Stimulated activated CD8-positive, alpha-beta memory T cell treated with anti-CD3 and anti-CD28 coated beads, Interleukin-4, amount 100 ng/mL, for 4 hours (primary cell): ENCODE results near the gene ASB18.

Source experiments
- DNase-seq, 2 donors: peaks; one replicate each; pipeline ENCODE4 v3.0.0-alpha.2; 2020; ENCODE audit warnings: low read depth in 2 of 2, low spot score in 1 of 2

ASB18 gene

GRCh38 chr2:236176417-236176816 is 87.8 kb downstream of the ASB18 start:
- DNase-seq: no peak

- no peak for DNase-seq
Measured at GRCh38 chr2:236175548-236176150, 88.6 kb downstream of the ASB18 start.

- DNase-seq: no peak
Measured at GRCh38 chr2:236173729-236174607, 90.2 kb downstream of the ASB18 start.

GRCh38 chr2:236173036-236173728 is 91.0 kb downstream of the ASB18 start:
- no peak for DNase-seq

GRCh38 chr2:236172255-236173035 is 91.8 kb downstream of the ASB18 start:
- no peak for DNase-seq

- DNase-seq: no peak
Measured at GRCh38 chr2:236171680-236172254, 92.4 kb downstream of the ASB18 start.

DNA sequence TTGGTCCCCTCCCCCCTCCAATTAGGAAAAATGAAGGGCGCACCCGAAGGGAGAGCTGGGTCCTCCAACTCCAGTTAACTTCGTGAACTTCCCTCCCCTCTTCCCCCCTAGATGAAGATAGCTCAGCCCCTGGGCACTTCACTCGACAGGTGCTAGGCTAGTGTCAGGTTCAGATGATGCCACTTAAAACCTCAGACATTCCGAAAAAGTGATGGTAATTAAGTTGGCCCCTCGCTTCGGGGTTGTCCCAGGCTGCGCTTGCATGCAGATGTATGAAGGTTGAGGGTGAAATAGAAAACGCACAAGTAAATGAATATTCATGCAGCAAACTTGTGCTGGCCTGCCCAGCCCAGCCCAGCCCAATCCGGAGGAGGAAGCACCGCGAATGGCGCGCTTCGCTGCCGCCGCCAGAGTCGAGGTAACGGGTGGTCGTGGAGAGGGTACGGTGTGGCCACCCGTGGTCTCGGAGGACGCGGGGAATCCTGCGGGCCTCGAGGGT is 93.0 kb downstream of the ASB18 start:
- no peak for DNase-seq

- DNase-seq: no peak
Measured at GRCh38 chr2:236170590-236171165, 93.5 kb downstream of the ASB18 start.

GRCh38 chr2:236169741-236170589 is 94.2 kb downstream of the ASB18 start:
- no peak for DNase-seq

DNA sequence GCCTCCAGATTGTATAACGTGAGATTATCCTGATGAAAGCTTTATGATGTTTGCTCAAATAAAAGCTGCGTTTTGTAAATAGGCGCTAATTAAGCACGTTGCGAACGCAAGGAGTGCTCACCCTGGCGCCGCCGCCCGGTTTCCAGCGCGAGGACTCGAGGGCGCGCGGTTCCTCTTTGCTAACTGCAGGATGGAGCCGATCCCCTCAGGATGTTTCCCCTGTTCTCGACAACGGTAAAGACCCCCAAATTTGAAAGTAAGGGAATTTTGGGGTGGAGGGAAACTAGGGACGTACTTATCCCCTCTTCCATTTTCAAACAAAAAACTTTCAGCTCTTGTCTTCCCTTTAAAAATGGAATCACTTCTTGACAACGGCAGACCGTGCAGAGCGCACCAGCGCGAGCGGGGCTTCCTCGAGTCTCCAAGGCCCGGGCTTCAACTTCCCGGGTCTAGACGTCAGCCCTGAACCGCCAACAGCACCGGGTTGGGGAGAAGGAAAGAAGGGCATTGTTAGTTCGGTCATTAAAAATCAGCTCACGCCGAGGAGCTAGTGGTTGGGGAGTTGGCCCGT is 95.0 kb downstream of the ASB18 start:
- no peak for DNase-seq

GRCh38 chr2:236168110-236169080 is 95.8 kb downstream of the ASB18 start, which contains the start of gene GBX2:
TSS of gene GBX2 (minus strand) at chr2:236168386. CDS start at chr2:236167971, 415 bp downstream.
- no peak for DNase-seq

DNA sequence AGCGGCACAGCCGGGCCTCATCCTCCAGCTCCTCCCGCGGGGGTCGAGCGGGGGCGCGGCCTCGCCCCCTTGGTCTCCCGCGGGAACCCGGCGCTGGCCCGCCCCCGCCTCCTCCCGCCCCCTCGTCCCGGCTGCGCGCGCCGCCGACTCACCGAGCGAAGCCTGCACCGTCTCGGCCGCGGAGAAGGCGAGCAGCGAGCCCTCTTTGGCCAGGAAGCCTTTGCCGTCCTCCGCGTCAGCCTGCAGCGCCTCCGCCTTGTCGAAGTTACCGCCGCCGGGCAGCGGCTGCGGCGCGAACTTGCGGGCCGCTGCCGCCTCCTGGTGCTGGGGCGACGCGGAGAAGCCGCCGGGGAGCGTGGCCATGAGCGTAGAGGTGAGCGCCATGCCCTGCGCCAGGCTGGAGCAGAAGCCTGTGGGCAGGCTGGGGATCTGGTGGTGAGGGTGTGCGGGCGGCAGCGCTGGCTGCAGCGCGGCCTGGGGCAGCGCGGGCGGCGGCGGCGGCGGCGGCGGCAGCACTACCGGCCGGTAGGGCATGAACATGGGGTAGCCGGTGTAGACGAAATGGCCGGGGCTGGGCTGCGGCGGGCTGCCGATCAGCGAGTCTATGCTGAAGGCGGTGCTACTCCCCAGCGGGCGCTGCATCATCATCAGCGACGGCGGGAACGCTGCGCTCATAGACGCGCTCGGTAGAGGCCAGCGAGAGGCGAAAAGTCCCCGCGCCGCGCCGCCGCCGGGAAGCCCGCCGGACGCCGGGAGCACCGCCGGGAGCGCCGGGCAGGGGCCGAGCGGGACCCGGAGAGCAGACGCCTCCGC is 96.7 kb downstream of the ASB18 start:
- DNase-seq: no peak

- DNase-seq: no peak
Measured at GRCh38 chr2:236166796-236167296, 97.4 kb downstream of the ASB18 start.

DNA sequence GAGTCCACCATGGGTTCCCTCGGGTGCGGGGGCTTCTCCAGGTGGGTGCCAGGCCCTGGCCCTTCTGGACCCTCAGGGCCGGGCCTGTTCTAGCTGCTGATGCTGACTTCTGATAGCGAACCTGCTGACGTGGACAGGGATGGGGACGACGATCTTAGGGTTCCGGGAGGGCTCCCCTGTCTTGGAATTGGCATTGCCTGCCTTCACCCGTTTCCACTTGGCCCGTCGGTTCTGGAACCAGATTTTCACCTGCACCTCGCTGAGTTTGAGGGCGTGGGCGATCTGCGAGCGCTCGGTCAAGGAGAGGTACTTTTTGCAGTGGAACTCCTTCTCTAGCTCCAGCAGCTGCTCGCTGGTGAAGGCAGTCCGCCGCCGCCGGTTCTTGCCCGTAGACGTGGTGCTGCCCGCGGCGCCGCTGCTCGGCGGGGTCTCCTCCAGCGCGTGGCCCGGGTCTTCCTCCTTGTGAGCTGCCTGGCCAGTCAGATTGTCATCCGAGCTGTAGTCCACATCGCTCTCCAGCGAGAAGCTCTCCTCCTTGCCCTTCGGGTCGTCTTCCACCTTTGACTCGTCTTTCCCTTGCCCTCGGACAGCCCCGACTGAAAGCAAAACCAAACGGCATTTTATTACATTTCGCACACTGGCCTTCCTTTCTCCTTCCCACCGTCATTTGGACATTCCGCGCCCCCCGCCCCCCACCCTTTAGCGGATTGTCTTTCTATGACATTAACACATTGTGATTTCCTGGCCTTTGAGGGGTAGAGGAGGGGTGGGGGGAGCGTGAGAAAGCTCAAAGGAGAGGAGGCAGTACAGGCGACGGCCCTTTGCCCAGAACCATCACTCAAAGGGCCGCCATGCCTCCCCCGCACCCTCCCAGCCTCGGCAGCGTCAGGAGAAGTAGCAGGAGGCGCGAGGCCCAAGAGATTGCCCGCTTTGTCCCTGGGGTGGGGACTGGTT is 98.1 kb downstream of the ASB18 start:
- DNase-seq: no peak
